ENCODE measurements around the gene LSP1. TPM values are rescaled to one million over a fixed set of nuclear protein-coding genes. Genes with fewer than 3 reads are reported as not detected.

Gene LSP1
- total and polyA plus RNA-seq, 7 donors = 8.7 to 80.2 (median 32.7) TPM

DNA sequence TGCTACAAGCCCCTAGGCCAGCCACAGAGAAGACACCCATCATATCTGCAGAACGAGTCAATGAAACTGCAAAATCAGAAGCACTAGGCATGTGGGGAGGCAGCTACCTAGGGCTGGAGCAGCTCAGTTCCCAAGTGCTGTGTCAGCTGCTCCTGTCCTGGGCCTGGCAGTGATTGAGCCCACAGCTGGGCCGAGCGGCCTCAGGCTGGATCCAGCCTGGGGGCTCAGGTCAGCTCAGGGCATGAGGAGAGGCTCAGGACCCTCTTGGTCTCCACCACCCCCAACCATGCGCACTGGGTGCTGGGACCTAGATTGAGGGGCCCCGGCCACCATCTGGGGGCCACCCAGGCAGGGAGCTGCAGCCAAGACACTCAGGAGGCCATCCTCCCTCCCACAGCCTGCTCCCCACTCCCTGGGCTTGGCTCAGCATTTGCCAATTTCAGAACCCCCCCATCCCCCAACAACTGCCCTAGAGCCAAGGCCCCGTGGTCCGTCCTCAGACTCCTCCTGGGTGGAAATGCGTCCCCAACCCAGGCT is 64.2 kb downstream of the LSP1 start:
- no peaks in the 10 kb centered on the region for H3K4me1 ChIP-seq
- no peak overlapping the region for H3K4me3 ChIP-seq
- intact Hi-C loops (cut with DNase I) = loop anchor here (1.0 to 5.0 kb wide), 2 partner anchors 24 to 80 kb away; partner anchors contain the start of gene TNNI2
- no peaks in the 10 kb centered on the region for H3K36me3 ChIP-seq
- DNase-seq = no peak
- WGBS, 2 donors = 59 to 74% methylated on average over 8 of the region's 8 CpGs
- H3K9me3 ChIP-seq = no peaks in the 10 kb centered on the region
- TF ChIP-seq POLR2A (IDR thresholded peaks at IDR 0.05) (no peak), EP300 (IDR thresholded peaks at IDR 0.05) (no peak), POLR2AphosphoS5 (IDR thresholded peaks at IDR 0.05) (no peak)
- TF ChIP-seq, protein P1, sequence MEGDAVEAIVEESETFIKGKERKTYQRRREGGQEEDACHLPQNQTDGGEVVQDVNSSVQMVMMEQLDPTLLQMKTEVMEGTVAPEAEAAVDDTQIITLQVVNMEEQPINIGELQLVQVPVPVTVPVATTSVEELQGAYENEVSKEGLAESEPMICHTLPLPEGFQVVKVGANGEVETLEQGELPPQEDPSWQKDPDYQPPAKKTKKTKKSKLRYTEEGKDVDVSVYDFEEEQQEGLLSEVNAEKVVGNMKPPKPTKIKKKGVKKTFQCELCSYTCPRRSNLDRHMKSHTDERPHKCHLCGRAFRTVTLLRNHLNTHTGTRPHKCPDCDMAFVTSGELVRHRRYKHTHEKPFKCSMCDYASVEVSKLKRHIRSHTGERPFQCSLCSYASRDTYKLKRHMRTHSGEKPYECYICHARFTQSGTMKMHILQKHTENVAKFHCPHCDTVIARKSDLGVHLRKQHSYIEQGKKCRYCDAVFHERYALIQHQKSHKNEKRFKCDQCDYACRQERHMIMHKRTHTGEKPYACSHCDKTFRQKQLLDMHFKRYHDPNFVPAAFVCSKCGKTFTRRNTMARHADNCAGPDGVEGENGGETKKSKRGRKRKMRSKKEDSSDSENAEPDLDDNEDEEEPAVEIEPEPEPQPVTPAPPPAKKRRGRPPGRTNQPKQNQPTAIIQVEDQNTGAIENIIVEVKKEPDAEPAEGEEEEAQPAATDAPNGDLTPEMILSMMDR (IDR thresholded peaks at IDR 0.05) = no peak
- H3K27me3 ChIP-seq = no peaks in the 10 kb centered on the region
- no peak overlapping the region for H3K27ac ChIP-seq

DNA sequence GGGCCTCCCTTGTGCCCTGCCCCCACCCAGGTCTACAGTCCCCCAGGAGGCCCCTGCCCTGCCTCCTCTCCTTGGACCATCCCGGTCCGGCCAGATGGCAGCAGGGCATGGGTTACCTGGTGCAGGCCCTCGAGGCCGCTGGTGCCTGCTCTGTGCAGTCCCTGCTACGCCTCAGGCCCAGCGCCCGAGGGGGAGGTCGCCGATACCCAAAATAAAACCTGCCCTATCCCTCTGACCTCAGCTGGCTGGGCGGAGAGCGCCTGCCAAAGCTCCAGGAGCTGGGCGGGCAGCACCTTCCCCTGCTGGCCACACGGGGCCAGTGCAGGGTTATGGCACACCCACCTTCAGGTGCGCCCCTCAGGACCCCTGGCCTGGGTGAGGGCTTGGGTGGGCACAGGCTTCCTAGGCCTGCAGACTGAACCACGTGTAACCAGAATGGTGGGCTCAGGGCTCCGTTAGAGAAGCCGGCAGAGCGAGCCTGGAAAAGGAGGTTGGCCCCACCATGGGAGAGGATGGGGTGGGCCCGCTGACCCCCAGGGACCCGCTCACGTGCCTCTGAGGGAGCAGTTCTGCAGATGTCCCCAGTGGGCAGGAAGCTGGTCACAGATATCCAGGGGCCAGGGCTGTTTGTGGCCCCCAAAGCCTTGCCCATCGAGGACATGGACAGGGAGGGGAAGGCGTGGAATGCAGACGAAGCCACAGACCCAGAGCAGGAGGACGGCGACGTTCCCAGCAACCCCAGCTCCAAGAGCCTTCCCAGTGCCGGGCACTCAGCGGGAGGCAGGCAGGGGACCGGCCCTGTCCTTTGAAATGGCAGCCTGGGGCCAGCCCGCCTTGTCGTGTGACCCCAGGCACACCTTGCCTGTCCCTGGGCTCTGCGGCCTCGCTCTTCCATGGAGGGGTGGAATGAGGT is 64.9 kb downstream of the LSP1 start:
- WGBS, 2 donors = 50 to 72% methylated on average over 34 of the region's 34 CpGs
- no peak for DNase-seq
- Histone ChIP-seq H3K4me1 (no peaks in the 10 kb centered on the region), H3K27ac (peak overlapping the region in 1 of 4 donors; percentile 32), H3K27me3 (no peaks in the 10 kb centered on the region), H3K36me3 (no peaks in the 10 kb centered on the region), H3K9me3 (no peaks in the 10 kb centered on the region), H3K4me3 (no peak overlapping the region)
- no peak for TF ChIP-seq POLR2A (IDR thresholded peaks at IDR 0.05)
- TF ChIP-seq, protein P1 (IDR thresholded peaks at IDR 0.05) = peak in 1 of 4 experiments; percentile 18
- intact Hi-C loops (cut with DNase I) = loop anchor here (5.0 kb wide), 1 partner anchor 80 kb away; the partner anchor contains the start of gene TNNI2

DNA sequence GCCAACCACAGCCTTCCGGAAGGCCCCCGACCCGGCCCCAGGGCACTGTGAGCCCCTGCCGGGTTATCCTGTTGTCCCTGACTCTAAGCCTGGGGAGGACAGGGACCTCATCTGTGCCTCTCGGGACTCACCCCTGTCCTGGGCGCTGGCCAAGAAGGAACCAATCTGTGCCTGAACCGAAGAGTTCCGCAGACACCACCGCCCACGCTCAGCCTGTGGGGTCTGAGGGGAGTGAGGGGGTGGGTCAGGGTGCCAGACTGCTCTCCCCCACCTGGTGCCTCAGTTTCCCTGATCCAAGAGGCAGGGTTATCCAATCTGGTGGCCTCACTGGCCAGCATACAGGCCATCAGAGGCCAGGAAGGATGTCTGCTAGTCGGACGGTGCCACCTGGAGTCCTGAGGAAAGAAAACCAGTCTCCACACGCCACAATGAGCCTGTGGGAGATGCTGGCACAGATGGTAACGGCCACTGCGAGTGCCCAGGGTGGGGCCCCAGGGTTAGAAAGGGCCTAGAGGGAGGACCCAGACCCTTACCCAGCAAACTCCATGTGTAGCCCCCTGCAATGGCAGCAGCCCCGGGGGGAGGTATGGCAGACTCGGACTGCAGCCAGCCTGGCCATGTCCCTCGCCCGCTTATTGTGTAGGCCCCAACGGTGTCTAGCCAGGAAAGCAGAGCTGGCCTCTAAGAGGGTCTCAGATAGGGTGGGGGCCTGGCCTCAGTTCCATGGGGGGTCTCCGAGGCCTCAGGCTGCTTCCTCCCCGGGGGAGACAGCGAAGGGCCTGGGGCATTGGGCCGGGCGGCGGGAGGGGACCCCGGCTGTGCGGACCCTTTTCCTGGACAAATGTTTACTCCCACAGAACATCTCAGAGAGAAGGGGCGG is 65.8 kb downstream of the LSP1 start:
- Histone ChIP-seq H3K36me3 (no peaks in the 10 kb centered on the region), H3K9me3 (no peaks in the 10 kb centered on the region), H3K27me3 (no peaks in the 10 kb centered on the region), H3K4me1 (no peaks in the 10 kb centered on the region), H3K27ac (no peak overlapping the region), H3K4me3 (no peak overlapping the region)
- no peak for DNase-seq
- intact Hi-C loops (cut with DNase I) = loop anchor here (5.0 kb wide), 1 partner anchor 81 kb away; the partner anchor contains the start of gene TNNI2
- WGBS, 2 donors = 63 to 83% methylated on average over 29 of the region's 29 CpGs
- TF ChIP-seq, protein P1 (IDR thresholded peaks at IDR 0.05) = no peak
- TF ChIP-seq EP300 (IDR thresholded peaks at IDR 0.05) = no peak
- no peak for TF ChIP-seq POLR2A (IDR thresholded peaks at IDR 0.05)
- no peak for TF ChIP-seq POLR2AphosphoS5 (IDR thresholded peaks at IDR 0.05)

DNA sequence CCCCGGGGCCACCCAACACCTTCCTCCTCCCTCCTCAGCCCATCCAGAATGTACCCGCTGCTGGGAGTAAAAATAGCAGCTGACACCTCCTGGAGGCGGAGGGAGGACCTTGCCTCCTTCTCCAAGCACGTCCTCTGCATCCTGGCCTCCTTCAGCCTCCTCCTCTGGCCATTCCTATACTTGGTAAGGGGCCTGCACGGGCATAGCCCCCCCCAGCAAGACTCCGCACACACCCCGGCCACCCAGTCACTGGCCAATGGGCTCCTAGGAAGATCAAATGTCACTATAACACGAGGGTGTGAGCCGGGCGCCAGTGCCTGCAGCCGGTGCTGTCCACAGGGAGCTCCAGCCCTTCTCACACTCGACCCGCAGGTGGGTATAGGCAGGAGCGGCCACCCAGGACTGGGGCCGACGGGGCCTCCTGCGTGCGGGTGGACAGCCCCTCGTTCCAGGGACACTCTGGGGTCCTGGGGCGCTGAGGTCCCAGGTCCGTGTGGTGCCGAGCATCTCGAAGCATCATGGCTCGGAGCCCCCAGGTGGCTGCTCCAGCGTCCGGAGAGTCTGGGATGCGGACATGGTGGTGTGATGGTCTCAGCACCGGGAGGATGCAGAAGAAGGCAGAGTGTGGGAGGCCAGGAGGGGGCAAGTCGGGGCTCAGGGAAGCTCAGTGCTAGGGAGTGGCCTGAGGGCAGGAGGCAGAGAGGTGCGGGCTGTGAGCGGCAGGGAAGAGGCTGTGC is 66.7 kb downstream of the LSP1 start, which contains the start of gene TNNT3:
Gene TNNT3, plus strand, starts transcription at position 313 of the 737 bp plus-strand sequence. CDS start 3,172 bp downstream, outside the sequence.
- no peak for TF ChIP-seq POLR2A (IDR thresholded peaks at IDR 0.05)
- no peaks in the 10 kb centered on the region for H3K36me3 ChIP-seq
- DNase-seq = no peak
- H3K27me3 ChIP-seq = no peaks in the 10 kb centered on the region
- peak within 1 kb of the TSS in 1 of 4 donors; percentile 65 for H3K27ac ChIP-seq
- intact Hi-C loops (cut with DNase I) = loop anchor here (5.0 kb wide), 1 partner anchor 82 kb away; the partner anchor contains the start of gene TNNI2
- WGBS, 2 donors = 66 to 83% methylated on average over 31 of the region's 31 CpGs
- H3K4me1 ChIP-seq = no peaks in the 10 kb centered on the region
- H3K9me3 ChIP-seq = no peaks in the 10 kb centered on the region
- H3K4me3 ChIP-seq = no peak within 1 kb of the TSS

All from sigmoid colon (tissue), 7 donors.